ENCODE measurements around the gene NOX4.
"Not testable (repeated sequence)": the region's sequence is repeated elsewhere in the genome, so short reads cannot be mapped to it uniquely, and the experiment has no call there.

NOX4 gene

GRCh38 chr11:89463266-89463780, 27.9 kb downstream of the NOX4 start:
- DNase-seq (ENCODE audit: low spot score), result no peak
- no peak for FAIRE-seq

- DNase-seq (ENCODE audit: low spot score) (no peak), FAIRE-seq (no peak)
These were observed 32.5 kb downstream of the NOX4 start for GRCh38 chr11:89458716-89459115.

GRCh38 chr11:89457190-89457589, 34.0 kb downstream of the NOX4 start:
- no peak for DNase-seq (ENCODE audit: low spot score)
- no peak for FAIRE-seq

GRCh38 chr11:89456681-89457080, 34.5 kb downstream of the NOX4 start:
- FAIRE-seq (no peak), DNase-seq (ENCODE audit: low spot score) (no peak)

GRCh38 chr11:89452780-89453179, 38.4 kb downstream of the NOX4 start:
- FAIRE-seq (no peak), DNase-seq (ENCODE audit: low spot score) (no peak)

GRCh38 chr11:89447845-89448244, 43.3 kb downstream of the NOX4 start:
- DNase-seq (ENCODE audit: low spot score), result no peak
- no peak for FAIRE-seq

GRCh38 chr11:89443361-89444322, 47.5 kb downstream of the NOX4 start:
- FAIRE-seq, result no peak
- no peak for DNase-seq (ENCODE audit: low spot score)

- no peak for FAIRE-seq
- no peak for DNase-seq (ENCODE audit: low spot score)
These were observed 48.4 kb downstream of the NOX4 start for GRCh38 chr11:89442801-89443200.

GRCh38 chr11:89441606-89442005, 49.6 kb downstream of the NOX4 start:
- FAIRE-seq (no peak), DNase-seq (ENCODE audit: low spot score) (no peak)

- FAIRE-seq (no peak), DNase-seq (ENCODE audit: low spot score) (no peak)
These were observed 53.9 kb downstream of the NOX4 start for GRCh38 chr11:89437317-89437716.

GRCh38 chr11:89436071-89436470, 55.1 kb downstream of the NOX4 start:
- FAIRE-seq (no peak), DNase-seq (ENCODE audit: low spot score) (no peak)

- no peak for DNase-seq (ENCODE audit: low spot score)
- no peak for FAIRE-seq
These were observed 57.9 kb downstream of the NOX4 start for GRCh38 chr11:89433278-89433677.

- not testable (repeated sequence) for FAIRE-seq; DNase-seq (ENCODE audit: low spot score)
These were observed 59.0 kb downstream of the NOX4 start for GRCh38 chr11:89432182-89432581.

GRCh38 chr11:89426501-89426900, 64.7 kb downstream of the NOX4 start:
- FAIRE-seq, result not testable (repeated sequence)

GRCh38 chr11:89421718-89422117, 69.5 kb downstream of the NOX4 start:
- FAIRE-seq (no peak), DNase-seq (ENCODE audit: low spot score) (no peak)

More at GRCh38 chr11:89426501-89426900, 64.7 kb downstream of the NOX4 start:
- not testable (repeated sequence) for DNase-seq (ENCODE audit: low spot score)

GRCh38 chr11:89420981-89421380, 70.2 kb downstream of the NOX4 start:
- DNase-seq (ENCODE audit: low spot score) (no peak), FAIRE-seq (no peak)

- no peak for DNase-seq (ENCODE audit: low spot score)
- no peak for FAIRE-seq
These were observed 74.2 kb downstream of the NOX4 start for GRCh38 chr11:89416961-89417360.

- not testable (repeated sequence) for FAIRE-seq; DNase-seq (ENCODE audit: low spot score)
These were observed 80.1 kb downstream of the NOX4 start for GRCh38 chr11:89411112-89411511.

- FAIRE-seq, result not testable (repeated sequence)
These were observed 80.5 kb downstream of the NOX4 start for GRCh38 chr11:89410666-89411065.

GRCh38 chr11:89408441-89408840, 82.7 kb downstream of the NOX4 start:
- FAIRE-seq, result not testable (repeated sequence)

More at GRCh38 chr11:89410666-89411065, 80.5 kb downstream of the NOX4 start:
- not testable (repeated sequence) for DNase-seq (ENCODE audit: low spot score)

GRCh38 chr11:89405629-89406028, 85.5 kb downstream of the NOX4 start:
- no peak for DNase-seq (ENCODE audit: low spot score)
- no peak for FAIRE-seq

More at GRCh38 chr11:89408441-89408840, 82.7 kb downstream of the NOX4 start:
- DNase-seq (ENCODE audit: low spot score), result not testable (repeated sequence)

GRCh38 chr11:89391654-89392053, 99.5 kb downstream of the NOX4 start:
- FAIRE-seq; DNase-seq (ENCODE audit: low spot score): not testable (repeated sequence)

All from urothelium cell line (cell line).